ENCODE measurements around the gene BEAN1.

The BEAN1 gene

GRCh38 chr16:66528294-66528693, 101.2 kb downstream of the BEAN1 start:
- H3K27me3 ChIP-seq (ENCODE audit: insufficient read depth, poor library complexity, severe bottlenecking): no peaks in the 10 kb centered on the region
- no peak overlapping the region for H3K4me3 ChIP-seq (replicated peaks; ENCODE audit: insufficient read depth, low read length)
- no peak for DNase-seq (ENCODE audit: low read depth in 1 of 2, low spot score in 1 of 2)
- TF ChIP-seq SPI1 (IDR thresholded peaks at IDR 0.05; ENCODE audit: borderline replicate concordance, low read depth): no peak
- TF ChIP-seq, protein P1, sequence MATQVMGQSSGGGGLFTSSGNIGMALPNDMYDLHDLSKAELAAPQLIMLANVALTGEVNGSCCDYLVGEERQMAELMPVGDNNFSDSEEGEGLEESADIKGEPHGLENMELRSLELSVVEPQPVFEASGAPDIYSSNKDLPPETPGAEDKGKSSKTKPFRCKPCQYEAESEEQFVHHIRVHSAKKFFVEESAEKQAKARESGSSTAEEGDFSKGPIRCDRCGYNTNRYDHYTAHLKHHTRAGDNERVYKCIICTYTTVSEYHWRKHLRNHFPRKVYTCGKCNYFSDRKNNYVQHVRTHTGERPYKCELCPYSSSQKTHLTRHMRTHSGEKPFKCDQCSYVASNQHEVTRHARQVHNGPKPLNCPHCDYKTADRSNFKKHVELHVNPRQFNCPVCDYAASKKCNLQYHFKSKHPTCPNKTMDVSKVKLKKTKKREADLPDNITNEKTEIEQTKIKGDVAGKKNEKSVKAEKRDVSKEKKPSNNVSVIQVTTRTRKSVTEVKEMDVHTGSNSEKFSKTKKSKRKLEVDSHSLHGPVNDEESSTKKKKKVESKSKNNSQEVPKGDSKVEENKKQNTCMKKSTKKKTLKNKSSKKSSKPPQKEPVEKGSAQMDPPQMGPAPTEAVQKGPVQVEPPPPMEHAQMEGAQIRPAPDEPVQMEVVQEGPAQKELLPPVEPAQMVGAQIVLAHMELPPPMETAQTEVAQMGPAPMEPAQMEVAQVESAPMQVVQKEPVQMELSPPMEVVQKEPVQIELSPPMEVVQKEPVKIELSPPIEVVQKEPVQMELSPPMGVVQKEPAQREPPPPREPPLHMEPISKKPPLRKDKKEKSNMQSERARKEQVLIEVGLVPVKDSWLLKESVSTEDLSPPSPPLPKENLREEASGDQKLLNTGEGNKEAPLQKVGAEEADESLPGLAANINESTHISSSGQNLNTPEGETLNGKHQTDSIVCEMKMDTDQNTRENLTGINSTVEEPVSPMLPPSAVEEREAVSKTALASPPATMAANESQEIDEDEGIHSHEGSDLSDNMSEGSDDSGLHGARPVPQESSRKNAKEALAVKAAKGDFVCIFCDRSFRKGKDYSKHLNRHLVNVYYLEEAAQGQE (IDR thresholded peaks at IDR 0.05; ENCODE audit: insufficient replicate concordance, low read depth): no peak
- TF ChIP-seq, protein P2, sequence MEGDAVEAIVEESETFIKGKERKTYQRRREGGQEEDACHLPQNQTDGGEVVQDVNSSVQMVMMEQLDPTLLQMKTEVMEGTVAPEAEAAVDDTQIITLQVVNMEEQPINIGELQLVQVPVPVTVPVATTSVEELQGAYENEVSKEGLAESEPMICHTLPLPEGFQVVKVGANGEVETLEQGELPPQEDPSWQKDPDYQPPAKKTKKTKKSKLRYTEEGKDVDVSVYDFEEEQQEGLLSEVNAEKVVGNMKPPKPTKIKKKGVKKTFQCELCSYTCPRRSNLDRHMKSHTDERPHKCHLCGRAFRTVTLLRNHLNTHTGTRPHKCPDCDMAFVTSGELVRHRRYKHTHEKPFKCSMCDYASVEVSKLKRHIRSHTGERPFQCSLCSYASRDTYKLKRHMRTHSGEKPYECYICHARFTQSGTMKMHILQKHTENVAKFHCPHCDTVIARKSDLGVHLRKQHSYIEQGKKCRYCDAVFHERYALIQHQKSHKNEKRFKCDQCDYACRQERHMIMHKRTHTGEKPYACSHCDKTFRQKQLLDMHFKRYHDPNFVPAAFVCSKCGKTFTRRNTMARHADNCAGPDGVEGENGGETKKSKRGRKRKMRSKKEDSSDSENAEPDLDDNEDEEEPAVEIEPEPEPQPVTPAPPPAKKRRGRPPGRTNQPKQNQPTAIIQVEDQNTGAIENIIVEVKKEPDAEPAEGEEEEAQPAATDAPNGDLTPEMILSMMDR (IDR thresholded peaks at IDR 0.05; ENCODE audit: insufficient read depth, low read length): no peak
- no peak for TF ChIP-seq GABPA (IDR thresholded peaks at IDR 0.05; ENCODE audit: low read depth)
- no peak for TF ChIP-seq POLR2AphosphoS5 (IDR thresholded peaks at IDR 0.05; ENCODE audit: low read depth)
- no peak overlapping the region for H3K27ac ChIP-seq (replicated peaks)

GRCh38 chr16:66529475-66529874, 102.4 kb downstream of the BEAN1 start:
- Histone ChIP-seq H3K27me3 (ENCODE audit: insufficient read depth, poor library complexity, severe bottlenecking) (no peaks in the 10 kb centered on the region), H3K4me3 (replicated peaks; ENCODE audit: insufficient read depth, low read length) (no peak overlapping the region), H3K27ac (replicated peaks) (no peak overlapping the region)
- TF ChIP-seq GABPA (IDR thresholded peaks at IDR 0.05; ENCODE audit: low read depth) (no peak), POLR2AphosphoS5 (IDR thresholded peaks at IDR 0.05; ENCODE audit: low read depth) (no peak)
- TF ChIP-seq, protein P1 (IDR thresholded peaks at IDR 0.05; ENCODE audit: insufficient replicate concordance, low read depth): no peak
- no peak for DNase-seq (ENCODE audit: low read depth in 1 of 2, low spot score in 1 of 2)

Measured in HL-60 (cell line).